Endometrial microvascular endothelial cells (primary cell): Measurements from ENCODE around the gene EIF2B4. TPM values are rescaled to one million over a fixed set of nuclear protein-coding genes. Genes with fewer than 3 reads are reported as not detected.

Experiments
- in situ Hi-C: cut with HindIII; loops from 2 replicates; pipeline ENCODE4 v1.10.0; 2017; ENCODE audit warnings: low sequenced_read_pairs, low pct_unique_long_range_greater_than_20kb; ENCODE audit errors: inconsistent ontology term
- total RNA-seq: library from RNA; depleted of rRNA; stranded (reverse); fragments of >200 nt; gene quantifications from one replicate; pipeline ENCODE4 v1.2.3, GENCODE V29; 2015; ENCODE audit errors: inconsistent ontology term

Gene EIF2B4
- total RNA-seq, result 63.6 TPM

- in situ Hi-C loops, result no loop called here
Observed at GRCh38 chr2:27370026-27370815, at the start of gene EIF2B4, which contains the start of gene SNX17. EIF2B4 (minus strand) TSS chr2:27370338; CDS start chr2:27370314, 24 bp downstream. SNX17 (plus strand) TSS chr2:27370616; CDS start chr2:27370744, 128 bp downstream.

GRCh38 chr2:27416151-27416550 lies 46.0 kb upstream of the EIF2B4 start:
- in situ Hi-C loops, result no loop called here

- in situ Hi-C loops, result no loop called here
Observed at GRCh38 chr2:27412419-27413152, 42.4 kb upstream of the EIF2B4 start.

- in situ Hi-C loops, result no loop called here
Observed at GRCh38 chr2:27409321-27410073, 39.4 kb upstream of the EIF2B4 start, which contains the start of gene PPM1G. PPM1G (minus strand) TSS chr2:27409591; CDS start chr2:27409422, 169 bp downstream.

GRCh38 chr2:27408601-27409320 lies 38.6 kb upstream of the EIF2B4 start:
- in situ Hi-C loops, result no loop called here

GRCh38 chr2:27407798-27408491 lies 37.8 kb upstream of the EIF2B4 start:
- in situ Hi-C loops, result no loop called here

- in situ Hi-C loops, result no loop called here
Observed at GRCh38 chr2:27400348-27401135, 30.4 kb upstream of the EIF2B4 start.

- in situ Hi-C loops, result no loop called here
Observed at GRCh38 chr2:27398962-27399361, 28.8 kb upstream of the EIF2B4 start.

GRCh38 chr2:27393225-27393624 lies 23.1 kb upstream of the EIF2B4 start:
- in situ Hi-C loops, result no loop called here

- in situ Hi-C loops, result no loop called here
Observed at GRCh38 chr2:27390822-27391679, 20.9 kb upstream of the EIF2B4 start.

- in situ Hi-C loops, result no loop called here
Observed at GRCh38 chr2:27381577-27382181, 11.5 kb upstream of the EIF2B4 start.

GRCh38 chr2:27380626-27381545 lies 10.7 kb upstream of the EIF2B4 start, which contains the start of gene ZNF513:
ZNF513 (minus strand) TSS chr2:27380734; CDS start chr2:27380526, 208 bp downstream.
- in situ Hi-C loops, result no loop called here

GRCh38 chr2:27379836-27380625 lies 9.9 kb upstream of the EIF2B4 start:
- in situ Hi-C loops, result no loop called here

- in situ Hi-C loops, result no loop called here
Observed at GRCh38 chr2:27379383-27379835, 9.3 kb upstream of the EIF2B4 start.
